ENCODE results near the gene DCTD.

DNA sequence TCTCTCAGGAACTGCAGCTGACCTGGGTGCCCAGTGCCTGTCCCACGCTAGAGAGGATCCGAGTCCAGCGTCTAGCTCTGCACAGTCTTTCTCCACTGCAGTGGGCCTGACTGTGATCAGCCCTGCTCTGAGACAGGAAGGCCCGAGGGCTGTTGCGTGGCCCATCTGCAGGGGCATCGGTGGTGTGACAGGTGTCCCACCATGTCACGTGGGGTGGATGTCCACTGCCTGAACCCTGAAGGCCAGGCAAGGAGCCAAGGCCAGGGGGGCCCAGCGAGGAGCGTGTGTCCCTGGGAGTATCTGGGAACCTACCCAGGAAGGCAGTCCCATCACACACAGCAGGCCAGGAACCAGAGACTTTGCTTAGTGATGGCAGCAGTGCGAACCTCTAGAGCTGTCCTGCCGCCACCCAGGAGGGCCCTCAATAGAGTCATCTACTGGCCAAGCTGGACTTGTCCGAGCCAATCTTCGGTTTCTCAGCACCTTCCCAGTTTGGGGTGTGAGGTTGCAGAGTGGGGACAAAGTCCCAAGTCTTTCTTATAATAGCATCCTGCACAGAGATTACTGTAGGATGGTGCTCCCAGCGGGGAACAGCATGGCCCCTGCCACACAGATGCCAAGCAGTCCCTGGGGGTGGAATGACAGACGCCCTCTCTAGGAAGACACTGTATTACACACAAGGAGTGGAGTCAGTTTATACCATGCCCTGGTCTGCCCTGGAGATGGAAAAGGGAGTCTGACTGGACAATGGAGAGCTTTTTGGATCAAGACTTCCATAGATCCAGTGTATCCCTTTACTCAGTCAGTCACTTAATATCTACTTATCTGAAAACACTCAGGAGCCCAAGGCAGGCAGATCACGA lies 38.3 kb downstream of the DCTD start:
- TF ChIP-seq, protein P1, sequence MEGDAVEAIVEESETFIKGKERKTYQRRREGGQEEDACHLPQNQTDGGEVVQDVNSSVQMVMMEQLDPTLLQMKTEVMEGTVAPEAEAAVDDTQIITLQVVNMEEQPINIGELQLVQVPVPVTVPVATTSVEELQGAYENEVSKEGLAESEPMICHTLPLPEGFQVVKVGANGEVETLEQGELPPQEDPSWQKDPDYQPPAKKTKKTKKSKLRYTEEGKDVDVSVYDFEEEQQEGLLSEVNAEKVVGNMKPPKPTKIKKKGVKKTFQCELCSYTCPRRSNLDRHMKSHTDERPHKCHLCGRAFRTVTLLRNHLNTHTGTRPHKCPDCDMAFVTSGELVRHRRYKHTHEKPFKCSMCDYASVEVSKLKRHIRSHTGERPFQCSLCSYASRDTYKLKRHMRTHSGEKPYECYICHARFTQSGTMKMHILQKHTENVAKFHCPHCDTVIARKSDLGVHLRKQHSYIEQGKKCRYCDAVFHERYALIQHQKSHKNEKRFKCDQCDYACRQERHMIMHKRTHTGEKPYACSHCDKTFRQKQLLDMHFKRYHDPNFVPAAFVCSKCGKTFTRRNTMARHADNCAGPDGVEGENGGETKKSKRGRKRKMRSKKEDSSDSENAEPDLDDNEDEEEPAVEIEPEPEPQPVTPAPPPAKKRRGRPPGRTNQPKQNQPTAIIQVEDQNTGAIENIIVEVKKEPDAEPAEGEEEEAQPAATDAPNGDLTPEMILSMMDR (IDR thresholded peaks at IDR 0.05): no peak
- no peak for TF ChIP-seq POLR2A (IDR thresholded peaks at IDR 0.05)

Measured in gastroesophageal sphincter (tissue), 3 donors.